ENCODE data around the gene CFAP251. TPM values are rescaled to one million over a fixed set of nuclear protein-coding genes. Genes with fewer than 3 reads are reported as not detected.
A peak's percentile ranks its signal among the peaks of the same experiment; 100 is the strongest.

Gene CFAP251
- total RNA-seq, 1 donor from 2014 or later, result 2.0 TPM

DNA sequence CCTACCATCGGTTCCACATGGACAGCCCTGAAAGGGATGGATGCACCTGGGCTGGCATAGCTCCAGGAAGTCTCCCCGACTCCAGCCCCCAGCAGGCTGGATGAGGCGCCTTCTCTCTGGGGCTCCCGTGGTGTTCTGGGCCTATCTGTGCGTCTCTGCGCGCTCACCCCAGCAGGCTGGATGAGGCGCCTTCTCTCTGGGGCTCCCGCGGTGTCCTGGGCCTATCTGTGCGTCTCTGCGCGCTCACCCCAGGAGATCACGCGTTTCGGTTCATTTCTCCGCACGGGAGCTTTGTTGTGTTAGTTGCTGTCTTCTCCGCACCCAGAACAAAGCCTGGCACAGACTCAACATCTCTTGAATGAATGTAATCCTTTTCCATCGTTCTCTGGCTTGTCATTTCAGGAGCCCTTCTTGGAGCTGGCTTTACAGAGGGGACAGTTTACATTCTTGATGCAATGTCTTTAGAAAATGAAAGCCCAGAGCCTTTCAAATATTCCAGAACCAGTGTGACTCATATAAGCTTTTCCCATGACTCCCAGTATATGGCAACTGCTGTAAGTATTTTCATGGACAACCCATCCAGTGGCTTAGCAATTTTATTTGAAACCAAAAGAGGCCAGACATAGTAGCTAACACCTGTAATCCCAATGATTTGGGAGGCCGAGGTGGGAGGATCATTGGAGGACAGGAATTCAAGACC is 40.3 kb downstream of the CFAP251 start:
- Mint-ChIP-seq H3K27me3 (ENCODE audit: low read depth) (no peaks in the 10 kb centered on the region), H3K9me3 (no peaks in the 10 kb centered on the region), H3K36me3 (ENCODE audit: low read depth) (no peaks in the 10 kb centered on the region), H3K4me3 (no peak overlapping the region), H3K4me1 (no peaks in the 10 kb centered on the region), H3K27ac (ENCODE audit: unreplicated experiment) (no peak overlapping the region)
- TF ChIP-seq CTCF (conservative IDR thresholded peaks at IDR 0.05), result no peak
- DNase-seq (ENCODE audit: low read depth, low spot score), result no peak

GRCh38 chr12:121960541-121960940 is 42.1 kb downstream of the CFAP251 start:
- H3K27ac Mint-ChIP-seq (ENCODE audit: unreplicated experiment), result peak overlapping the region; percentile 29
- H3K36me3 Mint-ChIP-seq (ENCODE audit: low read depth), result no peaks in the 10 kb centered on the region

DNA sequence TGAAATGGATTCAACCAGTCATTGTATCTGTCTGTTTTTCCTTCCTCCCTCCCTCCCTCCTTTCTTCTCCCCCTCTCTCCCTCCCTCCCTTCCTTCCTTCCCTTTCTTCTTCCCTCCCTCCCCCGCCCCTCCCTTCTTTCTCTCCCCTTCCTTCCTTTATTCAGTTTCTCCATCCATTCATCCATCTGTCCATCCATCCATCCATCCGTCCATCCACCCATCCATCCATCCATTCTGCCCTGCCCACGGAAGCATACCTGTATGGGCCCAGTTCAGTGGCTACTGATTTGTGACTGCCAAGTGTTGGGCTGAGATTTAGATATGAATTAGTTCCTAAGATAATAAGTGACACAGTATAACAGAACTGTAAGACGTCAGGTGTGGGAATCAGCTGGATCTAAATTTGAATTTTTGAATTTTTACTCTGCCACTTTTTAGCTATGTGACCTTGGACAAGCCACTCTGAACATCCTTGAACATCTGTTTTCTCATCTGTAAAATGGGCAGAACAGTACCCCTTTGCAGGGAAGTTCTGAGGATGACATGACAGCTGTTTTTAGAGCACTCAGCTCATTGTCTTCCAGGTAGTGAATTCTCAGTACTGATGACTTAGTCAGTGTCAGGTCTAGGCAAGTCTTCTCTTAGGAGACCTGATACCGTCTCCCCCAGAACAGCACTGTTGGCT is 42.9 kb downstream of the CFAP251 start:
- no peak for DNase-seq (ENCODE audit: low read depth, low spot score)
- H3K4me1 Mint-ChIP-seq, result no peaks in the 10 kb centered on the region
- no peak for TF ChIP-seq CTCF (conservative IDR thresholded peaks at IDR 0.05)
- H3K9me3 Mint-ChIP-seq, result no peaks in the 10 kb centered on the region
- H3K36me3 Mint-ChIP-seq (ENCODE audit: low read depth), result no peaks in the 10 kb centered on the region
- no peaks in the 10 kb centered on the region for H3K27me3 Mint-ChIP-seq (ENCODE audit: low read depth)
- no peak overlapping the region for H3K27ac Mint-ChIP-seq (ENCODE audit: unreplicated experiment)
- no peak overlapping the region for H3K4me3 Mint-ChIP-seq

More at GRCh38 chr12:121960541-121960940, 42.1 kb downstream of the CFAP251 start:
- H3K27me3 Mint-ChIP-seq (ENCODE audit: low read depth), result no peaks in the 10 kb centered on the region
- no peak for DNase-seq (ENCODE audit: low read depth, low spot score)
- no peaks in the 10 kb centered on the region for H3K9me3 Mint-ChIP-seq
- H3K4me3 Mint-ChIP-seq, result no peak overlapping the region
- TF ChIP-seq CTCF (conservative IDR thresholded peaks at IDR 0.05), result no peak
- no peaks in the 10 kb centered on the region for H3K4me1 Mint-ChIP-seq

- Mint-ChIP-seq H3K27ac (ENCODE audit: unreplicated experiment) (peak overlapping the region; percentile 46), H3K9me3 (no peaks in the 10 kb centered on the region), H3K4me1 (no peaks in the 10 kb centered on the region), H3K36me3 (ENCODE audit: low read depth) (no peaks in the 10 kb centered on the region), H3K27me3 (ENCODE audit: low read depth) (no peaks in the 10 kb centered on the region), H3K4me3 (no peak overlapping the region)
- TF ChIP-seq CTCF (conservative IDR thresholded peaks at IDR 0.05), result no peak
- DNase-seq (ENCODE audit: low read depth, low spot score), result no peak
These were observed 45.1 kb downstream of the CFAP251 start for GRCh38 chr12:121963341-121964018.

DNA sequence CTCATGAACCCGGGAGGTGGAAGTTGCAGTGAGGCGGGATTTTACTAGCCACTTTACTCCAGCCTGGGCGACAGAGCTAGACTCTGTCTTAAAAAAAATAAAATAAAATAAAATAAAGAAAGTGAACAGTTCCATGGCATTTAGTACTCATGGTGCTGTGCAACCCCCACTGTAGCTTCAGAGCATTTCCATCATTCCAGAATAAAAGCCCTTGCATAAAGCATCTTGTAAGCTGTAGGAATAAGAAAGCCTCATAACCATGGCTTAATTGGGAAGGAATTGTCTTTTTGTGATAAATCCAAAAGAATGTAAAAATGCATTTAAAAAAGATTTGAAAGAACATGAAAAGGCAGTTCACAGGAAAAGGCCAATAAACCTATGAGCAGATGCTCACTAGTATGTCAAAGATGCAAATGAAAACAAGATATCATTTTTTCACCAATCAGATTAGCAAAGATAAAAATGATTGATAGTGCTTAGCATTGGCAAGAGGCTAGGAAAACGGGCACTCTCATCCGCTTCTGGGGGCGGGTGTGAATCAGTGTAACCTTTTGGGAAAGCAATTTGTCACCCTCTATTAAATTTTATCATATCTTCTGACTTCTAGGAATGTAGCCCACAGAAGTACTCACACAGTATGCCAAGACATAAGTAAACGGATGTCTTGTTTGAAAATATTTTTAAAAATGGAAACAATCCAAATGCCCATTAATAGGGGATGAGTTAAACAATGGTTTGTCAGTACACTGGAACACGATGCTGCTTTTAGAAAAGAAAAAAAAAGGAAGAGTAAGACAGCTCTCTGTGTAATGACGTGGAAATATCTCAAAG is 46.6 kb downstream of the CFAP251 start:
- DNase-seq (ENCODE audit: low read depth, low spot score), result no peak
- no peak for TF ChIP-seq CTCF (conservative IDR thresholded peaks at IDR 0.05)
- Mint-ChIP-seq H3K36me3 (ENCODE audit: low read depth) (no peaks in the 10 kb centered on the region), H3K9me3 (no peaks in the 10 kb centered on the region), H3K4me3 (no peak overlapping the region), H3K27ac (ENCODE audit: unreplicated experiment) (no peak overlapping the region), H3K27me3 (ENCODE audit: low read depth) (no peaks in the 10 kb centered on the region), H3K4me1 (no peaks in the 10 kb centered on the region)

Measured in neural crest cell (in vitro differentiated cells).